Fibroblast of peridontal ligament (primary cell): Measurements from ENCODE around the gene ARRDC1.
A peak's percentile ranks its signal among the peaks of the same experiment; 100 is the strongest.

Source experiments
- DNase-seq: peaks from one replicate; pipeline ENCODE4 v3.0.0-alpha.2; 2010; ENCODE audit errors: extremely low read depth

ARRDC1 gene

GRCh38 chr9:137639303-137640051, 34.0 kb downstream of the ARRDC1 start:
- peak; percentile 57 for DNase-seq

GRCh38 chr9:137640862-137641261, 35.4 kb downstream of the ARRDC1 start:
- no peak for DNase-seq

GRCh38 chr9:137642118-137642601, 36.7 kb downstream of the ARRDC1 start:
- DNase-seq, result no peak

GRCh38 chr9:137642892-137643291, 37.4 kb downstream of the ARRDC1 start:
- DNase-seq, result no peak

GRCh38 chr9:137643921-137644320, 38.4 kb downstream of the ARRDC1 start:
- DNase-seq, result no peak

GRCh38 chr9:137645211-137645610, 39.7 kb downstream of the ARRDC1 start:
- DNase-seq, result no peak

- DNase-seq, result no peak
Observed at GRCh38 chr9:137646341-137646740, 40.9 kb downstream of the ARRDC1 start.

- no peak for DNase-seq
Observed at GRCh38 chr9:137647096-137647714, 41.7 kb downstream of the ARRDC1 start.

- DNase-seq, result peak; percentile 85
Observed at GRCh38 chr9:137648396-137648795, 42.9 kb downstream of the ARRDC1 start.

GRCh38 chr9:137649553-137649952, 44.1 kb downstream of the ARRDC1 start:
- no peak for DNase-seq

- DNase-seq, result no peak
Observed at GRCh38 chr9:137650259-137650658, 44.8 kb downstream of the ARRDC1 start.

- DNase-seq, result no peak
Observed at GRCh38 chr9:137650779-137651178, 45.3 kb downstream of the ARRDC1 start.

- DNase-seq, result no peak
Observed at GRCh38 chr9:137656416-137656815, 50.9 kb downstream of the ARRDC1 start.

GRCh38 chr9:137657606-137658005, 52.1 kb downstream of the ARRDC1 start:
- no peak for DNase-seq

GRCh38 chr9:137658781-137659180, 53.3 kb downstream of the ARRDC1 start:
- no peak for DNase-seq

GRCh38 chr9:137660144-137660543, 54.7 kb downstream of the ARRDC1 start:
- DNase-seq, result no peak

- no peak for DNase-seq
Observed at GRCh38 chr9:137663584-137663983, 58.1 kb downstream of the ARRDC1 start.

- DNase-seq, result peak; percentile 7
Observed at GRCh38 chr9:137664676-137665075, 59.2 kb downstream of the ARRDC1 start.
